Activated naive CD8-positive, alpha-beta T cell treated with anti-CD3 and anti-CD28 coated beads, Interleukin-2, amount 10 ng/mL, durations not matched to agents 7 days and 5 days (primary cell): ENCODE data around the gene EIF4B. TPM values are rescaled to one million over a fixed set of nuclear protein-coding genes. Genes with fewer than 3 reads are reported as not detected.
"Not testable (repeated sequence)": the region's sequence is repeated elsewhere in the genome, so short reads cannot be mapped to it uniquely, and the experiment has no call there.

Experiments
- ATAC-seq: fragments of 150-1000 bp; cut with Tn5 transposase; one replicate; pipeline ENCODE4 v1.10.0; 2021; ENCODE audit warnings: low read depth, moderate library complexity
- POLR2A ChIA-PET: fragments of 350-600 bp; sonication (Branson Sonifier 250); formaldehyde crosslinking; loops from one replicate; lab custom pipeline; 2021; ENCODE audit warnings: antibody characterized with exemption; lab: Charles Lee
- DNase-seq: peaks from one replicate; pipeline ENCODE4 v3.0.0; 2021
- H3K27ac Mint-ChIP-seq: one replicate; pipeline ENCODE4 v1.8.0; 2022; ENCODE audit warnings: mild to moderate bottlenecking, mixed read lengths
- H3K27me3 Mint-ChIP-seq: one replicate; pipeline ENCODE4 v1.8.0; 2022; ENCODE audit warnings: mild to moderate bottlenecking, moderate library complexity, mixed read lengths
- H3K36me3 Mint-ChIP-seq: one replicate; pipeline ENCODE4 v1.8.0; 2021; ENCODE audit warnings: mild to moderate bottlenecking, mixed read lengths
- H3K4me1 Mint-ChIP-seq: one replicate; pipeline ENCODE4 v1.8.0; 2021; ENCODE audit warnings: mixed read lengths
- H3K4me3 Mint-ChIP-seq: one replicate; pipeline ENCODE4 v1.8.0; 2022; ENCODE audit warnings: mild to moderate bottlenecking, moderate library complexity, mixed read lengths
- H3K9me3 Mint-ChIP-seq: one replicate; pipeline ENCODE4 v1.8.0; 2021; ENCODE audit warnings: mixed read lengths
- total RNA-seq, 2 experiments: library from RNA; stranded (reverse); gene quantifications; one replicate each; pipeline ENCODE4 v1.2.3, GENCODE V29; 2021

The EIF4B gene
- total RNA-seq, 2 experiments from 2014 or later = 439 to 448 TPM

- peak overlapping the region; percentile 98 for H3K4me3 Mint-ChIP-seq
- no peaks in the 10 kb centered on the region for H3K9me3 Mint-ChIP-seq
- ATAC-seq (no peak), DNase-seq (no peak)
- H3K27me3 Mint-ChIP-seq = no peaks in the 10 kb centered on the region
- H3K36me3 Mint-ChIP-seq = peaks cover 27% of the 10 kb centered on the region
- peak overlapping the region; percentile 98 for H3K27ac Mint-ChIP-seq
- POLR2A ChIA-PET = interaction anchor here (1.7 to 2.2 kb wide), 2 partner anchors 72 to 494 kb away, joined by 6 to 9 read pairs; partner anchors contain the start of genes SPRYD3 and TARBP2
- peaks cover 39% of the 10 kb centered on the region for H3K4me1 Mint-ChIP-seq
These were observed 1.1 kb downstream of the EIF4B start for GRCh38 chr12:53007343-53007742.

- H3K9me3 Mint-ChIP-seq, POLR2A ChIA-PET, H3K27ac Mint-ChIP-seq, H3K27me3 Mint-ChIP-seq, DNase-seq, ATAC-seq: not testable (repeated sequence)
- H3K36me3 Mint-ChIP-seq = peaks cover 29% of the 10 kb centered on the region
- peaks cover 44% of the 10 kb centered on the region for H3K4me1 Mint-ChIP-seq
- peak overlapping the region; percentile 98 for H3K4me3 Mint-ChIP-seq
These were observed 2.5 kb downstream of the EIF4B start for GRCh38 chr12:53008760-53009159.

- Mint-ChIP-seq H3K9me3 (no peaks in the 10 kb centered on the region), H3K27me3 (no peaks in the 10 kb centered on the region), H3K27ac (no peak overlapping the region), H3K4me1 (peaks cover 46% of the 10 kb centered on the region), H3K4me3 (no peak overlapping the region), H3K36me3 (peaks cover 29% of the 10 kb centered on the region)
- DNase-seq = no peak
- ATAC-seq = no peak
- POLR2A ChIA-PET = interaction anchor here (0.6 kb wide), 1 partner anchor 262 kb away, joined by 4 read pairs; no protein-coding TSS in a partner anchor
These were observed 4.7 kb downstream of the EIF4B start for GRCh38 chr12:53010955-53011354.

GRCh38 chr12:53011889-53012288, 5.6 kb downstream of the EIF4B start:
- POLR2A ChIA-PET = no interaction called here
- Mint-ChIP-seq H3K36me3 (peaks cover 28% of the 10 kb centered on the region), H3K9me3 (no peaks in the 10 kb centered on the region), H3K27ac (peak overlapping the region; percentile 5), H3K4me3 (no peak overlapping the region), H3K27me3 (no peaks in the 10 kb centered on the region), H3K4me1 (peaks cover 47% of the 10 kb centered on the region)
- DNase-seq (no peak), ATAC-seq (no peak)

GRCh38 chr12:53012928-53013327, 6.7 kb downstream of the EIF4B start:
- POLR2A ChIA-PET = no interaction called here
- Mint-ChIP-seq H3K27ac (no peak overlapping the region), H3K9me3 (no peaks in the 10 kb centered on the region), H3K27me3 (no peaks in the 10 kb centered on the region), H3K4me3 (no peak overlapping the region), H3K4me1 (peaks cover 40% of the 10 kb centered on the region), H3K36me3 (peaks cover 26% of the 10 kb centered on the region)
- ATAC-seq (no peak), DNase-seq (no peak)

GRCh38 chr12:53014709-53015108, 8.5 kb downstream of the EIF4B start:
- no peak for ATAC-seq
- POLR2A ChIA-PET = no interaction called here
- Mint-ChIP-seq H3K4me3 (no peak overlapping the region), H3K27ac (peak overlapping the region; percentile 63), H3K9me3 (no peaks in the 10 kb centered on the region), H3K27me3 (no peaks in the 10 kb centered on the region), H3K36me3 (peaks cover 25% of the 10 kb centered on the region), H3K4me1 (peaks cover 30% of the 10 kb centered on the region)
- no peak for DNase-seq

GRCh38 chr12:53025250-53025649, 19.0 kb downstream of the EIF4B start:
- Mint-ChIP-seq H3K4me1 (no peaks in the 10 kb centered on the region), H3K27me3 (no peaks in the 10 kb centered on the region), H3K36me3 (peaks cover 38% of the 10 kb centered on the region), H3K27ac (no peak overlapping the region), H3K9me3 (no peaks in the 10 kb centered on the region), H3K4me3 (no peak overlapping the region)
- DNase-seq (no peak), ATAC-seq (no peak)
- POLR2A ChIA-PET = no interaction called here

GRCh38 chr12:53027014-53027413, 20.8 kb downstream of the EIF4B start:
- peaks cover 42% of the 10 kb centered on the region for H3K36me3 Mint-ChIP-seq
- H3K27me3 Mint-ChIP-seq, ATAC-seq, H3K9me3 Mint-ChIP-seq, H3K4me1 Mint-ChIP-seq, DNase-seq, H3K27ac Mint-ChIP-seq, H3K4me3 Mint-ChIP-seq: not testable (repeated sequence)
- POLR2A ChIA-PET = interaction anchor here (1.4 kb wide), 1 partner anchor 21 kb away, joined by 3 read pairs; the partner anchor contains the start of gene EIF4B

GRCh38 chr12:53031616-53032015, 25.4 kb downstream of the EIF4B start:
- no peaks in the 10 kb centered on the region for H3K27me3 Mint-ChIP-seq
- no peak for DNase-seq
- peaks cover 9% of the 10 kb centered on the region for H3K4me1 Mint-ChIP-seq
- POLR2A ChIA-PET = no interaction called here
- no peaks in the 10 kb centered on the region for H3K9me3 Mint-ChIP-seq
- ATAC-seq = no peak
- no peak overlapping the region for H3K4me3 Mint-ChIP-seq
- H3K36me3 Mint-ChIP-seq = peaks cover 47% of the 10 kb centered on the region
- H3K27ac Mint-ChIP-seq = no peak overlapping the region

GRCh38 chr12:53033832-53034231, 27.6 kb downstream of the EIF4B start:
- ATAC-seq, H3K27ac Mint-ChIP-seq, H3K27me3 Mint-ChIP-seq, H3K4me3 Mint-ChIP-seq, H3K9me3 Mint-ChIP-seq, DNase-seq, POLR2A ChIA-PET: not testable (repeated sequence)
- H3K4me1 Mint-ChIP-seq = peaks cover 20% of the 10 kb centered on the region
- H3K36me3 Mint-ChIP-seq = peaks cover 45% of the 10 kb centered on the region

GRCh38 chr12:53034459-53034858, 28.2 kb downstream of the EIF4B start:
- Mint-ChIP-seq H3K27me3 (no peaks in the 10 kb centered on the region), H3K4me1 (peaks cover 25% of the 10 kb centered on the region), H3K27ac (no peak overlapping the region), H3K9me3 (no peaks in the 10 kb centered on the region), H3K4me3 (no peak overlapping the region), H3K36me3 (peaks cover 50% of the 10 kb centered on the region)
- POLR2A ChIA-PET = no interaction called here
- DNase-seq (no peak), ATAC-seq (no peak)

- POLR2A ChIA-PET = no interaction called here
- ATAC-seq (no peak), DNase-seq (no peak)
- H3K9me3 Mint-ChIP-seq = no peaks in the 10 kb centered on the region
- H3K4me3 Mint-ChIP-seq = no peak overlapping the region
- peaks cover 25% of the 10 kb centered on the region for H3K4me1 Mint-ChIP-seq
- peak overlapping the region; percentile 11 for H3K27ac Mint-ChIP-seq
- peaks cover 46% of the 10 kb centered on the region for H3K36me3 Mint-ChIP-seq
- H3K27me3 Mint-ChIP-seq = no peaks in the 10 kb centered on the region
These were observed 30.5 kb downstream of the EIF4B start for GRCh38 chr12:53036802-53037201.

- POLR2A ChIA-PET = no interaction called here
- H3K36me3 Mint-ChIP-seq = peaks cover 36% of the 10 kb centered on the region
- peak overlapping the region; percentile 2 for H3K27ac Mint-ChIP-seq
These were observed 33.6 kb downstream of the EIF4B start for GRCh38 chr12:53039851-53040250.

GRCh38 chr12:53042607-53043454, 36.6 kb downstream of the EIF4B start:
- ATAC-seq (no peak), DNase-seq (no peak)
- H3K27me3 Mint-ChIP-seq = peaks cover 2% of the 10 kb centered on the region
- H3K27ac Mint-ChIP-seq = no peak overlapping the region
- H3K36me3 Mint-ChIP-seq = peaks cover 29% of the 10 kb centered on the region
- no peaks in the 10 kb centered on the region for H3K9me3 Mint-ChIP-seq
- POLR2A ChIA-PET = interaction anchor here (1.1 kb wide), 1 partner anchor 11 kb away, joined by 4 read pairs; no protein-coding TSS in a partner anchor
- peaks cover 27% of the 10 kb centered on the region for H3K4me1 Mint-ChIP-seq
- no peak overlapping the region for H3K4me3 Mint-ChIP-seq

More at GRCh38 chr12:53039851-53040250, 33.6 kb downstream of the EIF4B start:
- H3K4me3 Mint-ChIP-seq = no peak overlapping the region
- no peak for ATAC-seq
- H3K4me1 Mint-ChIP-seq = peaks cover 19% of the 10 kb centered on the region
- DNase-seq = no peak
- H3K9me3 Mint-ChIP-seq = no peaks in the 10 kb centered on the region
- no peaks in the 10 kb centered on the region for H3K27me3 Mint-ChIP-seq
